Heart left ventricle (tissue), 13 donors: ENCODE measurements around the gene TARS2.

Experiments used
- POLR2A ChIP-seq, 2 donors: fragments of 450-650 bp; IDR thresholded peaks; one replicate each; pipeline ENCODE4 v1.6.1; 2017; ENCODE audit warnings: antibody characterized with exemption in 2 of 2, mild to moderate bottlenecking in 2 of 2, moderate library complexity in 2 of 2
- TF ChIP-seq, protein P1 (sequence below), 12 donors: fragments of 200-600 bp; sonication (generic) in 4 of 12; IDR thresholded peaks; one replicate each; pipeline versions ENCODE4 v1.5.0 to v1.8.0; 2018 to 2022; ENCODE audit warnings: antibody characterized with exemption in 12 of 12, mild to moderate bottlenecking in 5 of 12
- donor health status: ischemic (EF 13 %, LVEDD 7.1; RV severe dilation, severe dysfunction).
- donor health status: DM: no; HTN: yes; CAD: no.
- donor health status: DM: no; HTN: no; CAD: no.
- donor health status: ischemic (EF 25% LVEDD 6.9; RV normal size, moderate dysfunction).
- donor health status: ischemic (EF 25% LVEDD 5.7; RV mildly dilated, moderate dysfunction).
- donor health status: ischemic (EF 35%, LVEDD 5.7; RV mildly dilated, moderate dysfunction).
- donor health status: nonischemic (EF 11% LVEDD 7.7; RV severe dilation, severe dysfunction).
- donor health status: DM: yes; HTN: yes; CAD: no.
- donor health status: PGD.
- donor health status: ischemic (EF 29% LVEDD 5.4; RV normal size, mild dysfunction).
- donor health status: nonischemic (EF 23%, LVEDD 6.1; RV moderate dilation, normal function).

GRCh38 chr1:150472601-150473200, 14.5 kb upstream of the TARS2 start:
- TF ChIP-seq, protein P1, sequence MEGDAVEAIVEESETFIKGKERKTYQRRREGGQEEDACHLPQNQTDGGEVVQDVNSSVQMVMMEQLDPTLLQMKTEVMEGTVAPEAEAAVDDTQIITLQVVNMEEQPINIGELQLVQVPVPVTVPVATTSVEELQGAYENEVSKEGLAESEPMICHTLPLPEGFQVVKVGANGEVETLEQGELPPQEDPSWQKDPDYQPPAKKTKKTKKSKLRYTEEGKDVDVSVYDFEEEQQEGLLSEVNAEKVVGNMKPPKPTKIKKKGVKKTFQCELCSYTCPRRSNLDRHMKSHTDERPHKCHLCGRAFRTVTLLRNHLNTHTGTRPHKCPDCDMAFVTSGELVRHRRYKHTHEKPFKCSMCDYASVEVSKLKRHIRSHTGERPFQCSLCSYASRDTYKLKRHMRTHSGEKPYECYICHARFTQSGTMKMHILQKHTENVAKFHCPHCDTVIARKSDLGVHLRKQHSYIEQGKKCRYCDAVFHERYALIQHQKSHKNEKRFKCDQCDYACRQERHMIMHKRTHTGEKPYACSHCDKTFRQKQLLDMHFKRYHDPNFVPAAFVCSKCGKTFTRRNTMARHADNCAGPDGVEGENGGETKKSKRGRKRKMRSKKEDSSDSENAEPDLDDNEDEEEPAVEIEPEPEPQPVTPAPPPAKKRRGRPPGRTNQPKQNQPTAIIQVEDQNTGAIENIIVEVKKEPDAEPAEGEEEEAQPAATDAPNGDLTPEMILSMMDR (IDR thresholded peaks at IDR 0.05) = no peak
- no peak for TF ChIP-seq POLR2A (IDR thresholded peaks at IDR 0.05)
